Brain microvascular endothelial cell (primary cell): ENCODE results near the gene TRIM33.
"Not testable (repeated sequence)": the region's sequence is repeated elsewhere in the genome, so short reads cannot be mapped to it uniquely, and the experiment has no call there.

Source experiments
- DNase-seq: peaks from one replicate; pipeline ENCODE4 v3.0.0-alpha.2; 2020
- H3K27ac ChIP-seq: fragments of 250-450 bp; sonication (Bioruptor Pico); 2 replicates; pipeline ENCODE4 v1.5.1; 2020; ENCODE audit warnings: mild to moderate bottlenecking, moderate library complexity
- H3K27me3 ChIP-seq: fragments of 250-450 bp; sonication (Bioruptor Pico); replicated peaks from 2 replicates; pipeline ENCODE4 v1.5.1; 2020; ENCODE audit warnings: mild to moderate bottlenecking
- H3K36me3 ChIP-seq: fragments of 250-450 bp; sonication (Bioruptor Pico); replicated peaks from 2 replicates; pipeline ENCODE4 v1.5.1; 2020; ENCODE audit warnings: mild to moderate bottlenecking
- H3K4me3 ChIP-seq: 2 replicates; pipeline ENCODE4 v1.5.1; 2011; ENCODE audit warnings: low read depth, mild to moderate bottlenecking, control low read depth, low read length, moderate library complexity
- in situ Hi-C: cut with HindIII; loops from 2 replicates; pipeline ENCODE4 v1.10.0; 2017; ENCODE audit warnings: low sequenced_read_pairs, low pct_ligation_motif_present
- TF ChIP-seq, protein P1 (sequence below): IDR thresholded peaks from 2 replicates; pipeline ENCODE4 v1.5.1; 2011; ENCODE audit warnings: low read depth, mild to moderate bottlenecking, moderate library complexity, low read length, control low read depth, inconsistent platforms; ENCODE audit errors: missing control alignments

Gene TRIM33

GRCh38 chr1:114384922-114385321 is 126.1 kb downstream of the TRIM33 start:
- in situ Hi-C loops = no loop called here
- H3K27ac ChIP-seq = no peak overlapping the region
- no peaks in the 10 kb centered on the region for H3K36me3 ChIP-seq
- TF ChIP-seq, protein P1, sequence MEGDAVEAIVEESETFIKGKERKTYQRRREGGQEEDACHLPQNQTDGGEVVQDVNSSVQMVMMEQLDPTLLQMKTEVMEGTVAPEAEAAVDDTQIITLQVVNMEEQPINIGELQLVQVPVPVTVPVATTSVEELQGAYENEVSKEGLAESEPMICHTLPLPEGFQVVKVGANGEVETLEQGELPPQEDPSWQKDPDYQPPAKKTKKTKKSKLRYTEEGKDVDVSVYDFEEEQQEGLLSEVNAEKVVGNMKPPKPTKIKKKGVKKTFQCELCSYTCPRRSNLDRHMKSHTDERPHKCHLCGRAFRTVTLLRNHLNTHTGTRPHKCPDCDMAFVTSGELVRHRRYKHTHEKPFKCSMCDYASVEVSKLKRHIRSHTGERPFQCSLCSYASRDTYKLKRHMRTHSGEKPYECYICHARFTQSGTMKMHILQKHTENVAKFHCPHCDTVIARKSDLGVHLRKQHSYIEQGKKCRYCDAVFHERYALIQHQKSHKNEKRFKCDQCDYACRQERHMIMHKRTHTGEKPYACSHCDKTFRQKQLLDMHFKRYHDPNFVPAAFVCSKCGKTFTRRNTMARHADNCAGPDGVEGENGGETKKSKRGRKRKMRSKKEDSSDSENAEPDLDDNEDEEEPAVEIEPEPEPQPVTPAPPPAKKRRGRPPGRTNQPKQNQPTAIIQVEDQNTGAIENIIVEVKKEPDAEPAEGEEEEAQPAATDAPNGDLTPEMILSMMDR = no peak
- no peak overlapping the region for H3K4me3 ChIP-seq
- H3K27me3 ChIP-seq = no peaks in the 10 kb centered on the region
- DNase-seq = no peak

- in situ Hi-C loops = no loop called here
- Histone ChIP-seq H3K4me3 (no peak overlapping the region), H3K27ac (no peak overlapping the region), H3K36me3 (no peaks in the 10 kb centered on the region), H3K27me3 (no peaks in the 10 kb centered on the region)
- DNase-seq = no peak
- TF ChIP-seq, protein P1 = no peak
Observed at GRCh38 chr1:114379987-114380386, 131.0 kb downstream of the TRIM33 start.

GRCh38 chr1:114379358-114379757 is 131.6 kb downstream of the TRIM33 start:
- Histone ChIP-seq H3K36me3 (no peaks in the 10 kb centered on the region), H3K4me3 (no peak overlapping the region), H3K27ac (no peak overlapping the region), H3K27me3 (no peaks in the 10 kb centered on the region)
- no peak for DNase-seq
- in situ Hi-C loops = no loop called here
- TF ChIP-seq, protein P1 = no peak

GRCh38 chr1:114377356-114377755 is 133.6 kb downstream of the TRIM33 start:
- H3K4me3 ChIP-seq = no peak overlapping the region
- H3K36me3 ChIP-seq = no peaks in the 10 kb centered on the region
- no peak for DNase-seq
- H3K27me3 ChIP-seq = no peaks in the 10 kb centered on the region
- no peak overlapping the region for H3K27ac ChIP-seq
- TF ChIP-seq, protein P1 = no peak
- in situ Hi-C loops = no loop called here

DNA sequence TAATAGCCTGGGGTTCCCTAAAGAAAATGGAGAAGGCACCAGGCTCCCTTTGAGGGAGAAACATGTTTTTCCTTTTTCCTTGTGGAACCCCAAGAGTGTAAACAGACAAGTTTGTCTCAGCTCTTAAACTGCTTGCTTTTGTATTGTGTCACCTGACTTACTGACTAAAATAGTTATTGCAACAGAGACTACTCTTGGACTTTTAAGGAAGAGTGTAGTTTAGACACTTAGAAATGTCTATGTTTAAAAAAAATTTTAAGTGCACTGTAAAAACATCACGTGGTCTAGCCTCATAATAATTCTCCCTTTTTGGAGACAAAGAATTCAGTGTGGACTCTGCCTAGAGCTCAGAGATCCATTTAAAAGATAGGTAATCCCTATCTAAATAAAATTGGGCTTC is 141.1 kb downstream of the TRIM33 start:
- H3K27me3 ChIP-seq = no peaks in the 10 kb centered on the region
- no peak for DNase-seq
- H3K27ac ChIP-seq = no peak overlapping the region
- H3K4me3 ChIP-seq = no peak overlapping the region
- in situ Hi-C loops = no loop called here
- TF ChIP-seq, protein P1 = no peak
- no peaks in the 10 kb centered on the region for H3K36me3 ChIP-seq

DNA sequence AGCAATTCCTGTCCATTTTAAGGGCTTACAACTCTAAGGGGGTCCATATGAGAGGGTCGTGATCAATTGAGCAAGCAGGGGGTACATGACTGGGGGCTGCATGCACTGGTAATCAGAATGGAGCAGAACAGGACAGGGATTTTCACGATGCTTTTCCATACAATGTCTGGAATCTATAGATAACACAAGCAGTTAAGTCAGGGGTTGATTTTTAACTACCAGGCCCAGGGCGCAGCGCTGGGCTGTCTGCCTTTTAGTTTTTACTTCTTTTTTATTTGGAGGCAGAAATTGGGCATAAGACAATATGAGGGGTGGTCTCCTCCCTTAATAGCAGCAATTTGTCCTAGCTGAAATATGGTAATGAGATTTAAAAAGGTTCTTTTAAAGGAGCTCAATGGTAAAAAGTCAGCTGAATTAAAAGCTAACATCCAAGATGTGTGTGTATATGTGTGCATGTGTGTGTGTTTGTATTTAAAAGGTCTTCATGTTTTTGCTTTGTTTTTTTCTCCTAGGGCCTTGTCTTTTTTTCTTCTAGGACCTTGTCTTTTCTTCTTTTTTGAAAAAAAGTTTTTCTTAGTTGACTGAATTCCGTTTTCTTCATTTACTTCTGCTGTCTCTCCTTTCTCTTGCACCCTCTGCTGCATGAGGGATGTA is 141.6 kb downstream of the TRIM33 start:
- H3K27ac ChIP-seq, H3K4me3 ChIP-seq, H3K27me3 ChIP-seq, DNase-seq, in situ Hi-C loops, H3K36me3 ChIP-seq: not testable (repeated sequence)
